GM10248 (cell line): Measurements from ENCODE around the gene PIK3R1.

ENCODE experiments used
- CTCF ChIA-PET: fragments of 300-600 bp; sonication (Branson Sonifier 250); formaldehyde crosslinking; extraction: SDS; loops from one replicate; lab custom pipeline; 2021; ENCODE audit warnings: antibody characterized with exemption; lab: Yijun Ruan, JAX
- POLR2A ChIA-PET: fragments of 350-650 bp; sonication (Branson Sonifier 250); formaldehyde crosslinking; extraction: SDS; loops from one replicate; lab custom pipeline; 2020; ENCODE audit warnings: antibody characterized with exemption; lab: Yijun Ruan, JAX
- DNase-seq: peaks from one replicate; pipeline ENCODE4 v3.0.0; 2012; ENCODE audit errors: extremely low spot score
- CTCF ChIP-seq: IDR thresholded peaks from 2 replicates; pipeline ENCODE4 v1.5.1; 2012; ENCODE audit warnings: mild to moderate bottlenecking, low read depth; ENCODE audit errors: extremely low read depth, missing control alignments, control extremely low read depth

PIK3R1 gene

DNA sequence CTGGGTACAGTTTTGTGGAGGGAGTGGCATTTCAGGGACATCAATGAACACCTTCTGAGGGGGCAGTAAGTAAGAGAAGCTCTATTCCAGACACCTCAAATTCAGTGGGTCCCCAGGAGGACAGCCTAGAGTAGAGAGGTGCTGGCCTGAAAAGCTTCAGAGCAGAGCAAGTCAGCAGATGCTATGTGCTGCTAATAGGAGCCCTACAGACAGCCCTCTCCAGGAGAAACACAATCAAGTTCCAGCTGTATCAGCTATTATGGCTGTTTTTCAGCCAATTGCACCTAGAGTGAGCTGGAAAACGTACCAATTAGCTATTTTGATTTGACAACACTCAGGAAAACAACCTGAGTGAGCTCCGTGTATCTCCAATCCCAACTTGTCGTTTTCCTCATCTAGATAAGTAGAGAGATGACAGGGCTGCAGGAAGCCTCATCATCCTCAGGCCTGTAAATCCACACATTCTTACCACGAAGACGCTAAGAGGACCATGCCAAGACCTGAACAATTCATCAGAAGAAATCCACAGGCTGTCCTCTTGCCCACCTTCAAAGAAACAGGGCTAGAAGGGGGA lies 104.9 kb downstream of the PIK3R1 start:
- POLR2A ChIA-PET = interaction anchor here (0.6 kb wide), 1 partner anchor 664 kb away, joined by 4 read pairs; no protein-coding TSS in a partner anchor
- no peak for TF ChIP-seq CTCF
- DNase-seq = no peak
- CTCF ChIA-PET = interaction anchor here (0.9 to 1.6 kb wide), 3 partner anchors 10 to 34 kb away, joined by 4 to 10 read pairs (median 6); no protein-coding TSS in a partner anchor

DNA sequence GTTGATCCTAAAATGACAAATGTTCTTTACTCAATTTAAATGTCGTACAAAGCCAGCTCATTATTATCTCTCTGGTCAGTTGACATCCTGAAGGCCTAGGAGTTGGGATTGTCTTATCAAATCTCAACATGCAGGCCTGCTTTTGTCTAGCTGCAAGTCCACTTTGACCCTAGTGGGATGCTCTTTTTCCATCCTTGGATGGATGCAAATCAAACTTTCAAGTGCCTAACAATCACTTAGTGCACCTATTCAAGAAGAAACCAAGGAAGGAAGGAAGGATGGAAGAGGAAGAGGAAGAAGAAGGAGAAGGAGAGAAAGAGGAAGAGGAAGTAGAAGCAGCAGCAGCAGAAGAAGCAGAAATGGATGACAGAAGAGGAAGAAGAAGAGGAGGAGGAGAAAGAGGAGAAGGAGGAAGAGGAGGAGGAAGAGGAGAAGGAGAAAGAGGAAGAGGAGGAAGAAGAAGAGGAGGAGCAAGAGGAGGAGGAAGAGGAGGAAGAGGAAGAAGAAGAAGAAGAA lies 109.6 kb downstream of the PIK3R1 start:
- ChIA-PET POLR2A (no interaction called here), CTCF (interaction anchor here (1.0 to 1.1 kb wide), 3 partner anchors 38 to 54 kb away, joined by 3 to 4 read pairs (median 3); no protein-coding TSS in a partner anchor)

GRCh38 chr5:68329554-68330255 lies 114.1 kb downstream of the PIK3R1 start:
- ChIA-PET CTCF (interaction anchor here (1.4 to 1.9 kb wide), 5 partner anchors 13 to 119 kb away, joined by 3 to 10 read pairs (median 4); no protein-coding TSS in a partner anchor), POLR2A (no interaction called here)
- no peak for DNase-seq
- no peak for TF ChIP-seq CTCF

More for the DNA sequence above, 109.6 kb downstream of the PIK3R1 start:
- no peak for TF ChIP-seq CTCF
- DNase-seq = no peak

DNA sequence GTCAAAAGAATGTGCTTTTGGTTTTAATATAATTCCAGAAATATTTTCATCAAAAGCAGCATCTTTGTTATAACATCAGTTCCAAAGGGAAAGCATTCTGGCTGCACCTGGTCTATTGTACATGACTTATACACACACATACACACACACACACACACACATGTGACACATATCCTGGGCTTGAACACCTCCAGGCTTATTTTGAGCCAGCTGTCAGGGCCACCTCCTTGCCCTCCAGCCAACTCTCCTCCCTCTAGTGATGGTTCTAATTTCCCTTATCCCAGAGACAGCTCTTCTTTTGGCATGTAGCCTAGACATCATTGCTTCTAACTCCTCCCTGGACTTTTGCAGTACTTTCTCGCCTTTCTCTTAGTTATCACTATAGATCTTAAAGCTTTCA lies 115.0 kb downstream of the PIK3R1 start:
- POLR2A ChIA-PET = no interaction called here
- DNase-seq = no peak
- CTCF ChIA-PET = interaction anchor here (1.3 to 4.3 kb wide), 9 partner anchors 10 to 118 kb away, joined by 3 to 12 read pairs (median 5); no protein-coding TSS in a partner anchor
- TF ChIP-seq CTCF = no peak

DNA sequence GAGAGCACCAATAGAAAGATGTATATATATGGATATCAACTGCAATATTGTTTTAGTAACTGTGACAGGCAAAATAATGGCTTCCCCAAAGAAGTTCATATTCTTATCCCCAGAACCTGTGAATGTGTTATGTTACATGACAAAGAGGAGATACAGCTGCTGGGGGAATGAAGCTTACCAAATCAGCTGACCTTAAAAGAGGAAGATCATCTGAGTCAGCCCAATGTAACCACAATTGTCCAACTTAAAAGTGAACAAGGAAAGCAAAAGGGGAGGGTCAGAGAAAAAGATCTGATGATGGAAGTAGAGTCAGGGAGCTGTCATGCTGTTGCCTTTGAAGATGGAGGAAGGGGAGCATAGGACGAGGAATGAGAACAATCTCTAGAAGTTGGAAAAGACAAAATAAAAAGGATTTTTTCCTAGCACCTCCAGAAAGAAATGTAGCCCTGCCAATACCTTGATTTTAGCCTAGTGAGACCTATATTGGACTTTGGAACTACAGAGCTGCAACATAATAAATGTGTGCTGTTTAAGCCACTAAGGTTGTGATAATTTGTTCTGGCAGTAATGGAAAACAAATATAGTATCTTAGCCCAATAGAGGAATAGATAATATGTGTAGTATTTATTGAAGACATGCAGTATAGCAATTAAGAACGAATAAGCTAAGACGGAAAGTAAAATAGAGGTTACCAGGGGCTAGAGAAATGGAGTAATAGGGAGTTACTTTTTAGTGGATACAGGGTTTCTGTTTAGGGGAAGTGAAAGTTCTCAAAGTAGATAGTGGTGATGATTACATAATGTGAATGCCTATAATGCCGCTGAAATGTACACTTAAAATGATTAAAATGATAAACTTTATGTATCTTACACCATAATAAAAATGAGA lies 115.9 kb downstream of the PIK3R1 start:
- ChIA-PET CTCF (interaction anchor here (1.1 to 4.3 kb wide), 12 partner anchors 11 to 118 kb away, joined by 3 to 12 read pairs (median 4); no protein-coding TSS in a partner anchor), POLR2A (interaction anchor here (0.6 kb wide), 1 partner anchor 317 kb away, joined by 3 read pairs; no protein-coding TSS in a partner anchor)
- TF ChIP-seq CTCF = no peak
- peak; percentile 28 for DNase-seq
